Measurements from ENCODE around the gene NPPC. TPM values are rescaled to one million over a fixed set of nuclear protein-coding genes. Genes with fewer than 3 reads are reported as not detected.

NPPC gene
- total and polyA plus RNA-seq, 7 donors, result 0.29 to 26.9 (median 0.88) TPM; not detected in 1

GRCh38 chr2:231934441-231935206 is 8.4 kb upstream of the NPPC start:
- no peak overlapping the region for H3K4me3 ChIP-seq
- WGBS, 3 donors, result 68 to 84% (median 78%) methylated on average over 8 of the region's 8 CpGs
- no peaks in the 10 kb centered on the region for H3K36me3 ChIP-seq (ENCODE audit: insufficient read depth in 1 of 2, low read depth in 1 of 2)
- ATAC-seq (no peak), DNase-seq (no peak)
- TF ChIP-seq CTCF (IDR thresholded peaks at IDR 0.05), result no peak
- H3K9me3 ChIP-seq, result no peaks in the 10 kb centered on the region
- peaks cover 0 to 8% (median 0%) of the 10 kb centered on the region in 3 donors for H3K27me3 ChIP-seq (ENCODE audit: insufficient read depth in 3 of 3, low read length in 2 of 3)
- H3K27ac ChIP-seq, result no peak overlapping the region
- intact Hi-C loops (cut with DNase I), result no loop called here
- H3K4me1 ChIP-seq, result no peaks in the 10 kb centered on the region

DNA sequence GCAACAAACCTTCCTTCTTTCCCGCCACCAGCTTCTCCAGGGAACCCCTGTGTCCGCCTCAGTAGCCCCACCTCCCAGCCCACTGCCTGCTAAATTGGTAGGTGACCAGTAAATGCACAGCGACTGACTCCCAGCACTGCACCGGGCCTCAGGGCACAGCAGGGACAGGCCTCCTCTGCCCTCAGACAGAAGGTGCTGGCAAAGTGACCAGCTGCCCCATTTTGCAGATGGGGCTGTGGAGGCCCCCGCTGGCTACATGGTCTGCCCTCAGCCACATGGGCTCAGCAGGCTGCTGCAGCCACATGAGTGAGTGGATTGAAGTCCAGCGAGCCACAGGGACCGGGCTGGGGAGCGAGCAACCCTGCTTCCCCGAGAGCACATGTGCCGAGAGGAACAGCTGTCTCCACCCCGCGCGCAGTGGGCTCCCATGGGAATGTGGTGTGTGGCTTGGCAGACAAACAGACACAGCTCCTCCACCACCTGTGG is 7.8 kb upstream of the NPPC start:
- H3K9me3 ChIP-seq, result no peaks in the 10 kb centered on the region
- H3K27ac ChIP-seq, result no peak overlapping the region
- DNase-seq (peak; percentile 68 to 83), ATAC-seq (peak in 3 of 4 donors; percentile 16 to 49 (median 36))
- H3K4me1 ChIP-seq, result no peaks in the 10 kb centered on the region
- H3K4me3 ChIP-seq, result no peak overlapping the region
- peaks cover 0 to 13% (median 0%) of the 10 kb centered on the region in 3 donors for H3K27me3 ChIP-seq (ENCODE audit: insufficient read depth in 3 of 3, low read length in 2 of 3)
- no peak for TF ChIP-seq CTCF (IDR thresholded peaks at IDR 0.05)
- H3K36me3 ChIP-seq (ENCODE audit: insufficient read depth in 1 of 2, low read depth in 1 of 2), result no peaks in the 10 kb centered on the region
- WGBS, 3 donors, result 34 to 57% (median 43%) methylated on average over 13 of the region's 13 CpGs
- intact Hi-C loops (cut with DNase I), result loop anchor here in 1 of 2 donors (1.0 kb wide), 1 partner anchor 13 kb away; no protein-coding TSS in a partner anchor

- Histone ChIP-seq H3K9me3 (no peaks in the 10 kb centered on the region), H3K27me3 (ENCODE audit: insufficient read depth in 3 of 3, low read length in 2 of 3) (peaks cover 0 to 20% (median 0%) of the 10 kb centered on the region in 3 donors), H3K36me3 (ENCODE audit: insufficient read depth in 1 of 2, low read depth in 1 of 2) (no peaks in the 10 kb centered on the region), H3K27ac (no peak overlapping the region), H3K4me1 (no peaks in the 10 kb centered on the region), H3K4me3 (no peak overlapping the region)
- ATAC-seq (no peak), DNase-seq (no peak)
- WGBS, 3 donors, result 80 to 90% (median 84%) methylated on average over 14 to 15 of the region's 15 CpGs
- intact Hi-C loops (cut with DNase I), result loop anchor here in 1 of 2 donors (1.0 kb wide), 1 partner anchor 14 kb away; no protein-coding TSS in a partner anchor
- no peak for TF ChIP-seq CTCF (IDR thresholded peaks at IDR 0.05)
These were observed 7.1 kb upstream of the NPPC start for GRCh38 chr2:231932985-231933915.

DNA sequence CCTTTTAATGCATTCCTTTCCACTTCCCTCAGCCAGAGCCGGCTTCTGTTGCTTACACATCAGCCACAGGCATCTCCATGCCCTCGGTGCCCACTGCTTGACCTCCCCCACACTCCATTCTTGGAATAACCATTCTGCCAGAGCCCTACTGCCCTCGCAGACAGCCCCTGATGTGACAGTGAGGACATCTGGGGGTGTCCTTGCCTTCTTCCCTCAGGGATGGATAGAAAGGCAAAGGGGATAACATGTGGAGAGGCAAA is 6.4 kb upstream of the NPPC start:
- ATAC-seq (no peak), DNase-seq (no peak)
- H3K36me3 ChIP-seq (ENCODE audit: insufficient read depth in 1 of 2, low read depth in 1 of 2), result no peaks in the 10 kb centered on the region
- H3K9me3 ChIP-seq, result no peaks in the 10 kb centered on the region
- TF ChIP-seq CTCF (IDR thresholded peaks at IDR 0.05), result no peak
- H3K27me3 ChIP-seq (ENCODE audit: insufficient read depth in 3 of 3, low read length in 2 of 3), result peaks cover 0 to 26% (median 0%) of the 10 kb centered on the region in 3 donors
- H3K4me1 ChIP-seq, result no peaks in the 10 kb centered on the region
- H3K4me3 ChIP-seq, result no peak overlapping the region
- no peak overlapping the region for H3K27ac ChIP-seq
- 68 to 74% (median 69%) methylated on average over 3 of the region's 3 CpGs for WGBS, 3 donors
- intact Hi-C loops (cut with DNase I), result no loop called here

All from psoas muscle (tissue), 8 donors.